ENCODE measurements around the gene TMEM109.

The TMEM109 gene

GRCh38 chr11:60913793-60914632 lies at the start of gene TMEM109:
TMEM109 (plus strand) TSS chr11:60914158; CDS start chr11:60919694, 5,536 bp downstream.
- DNase-seq: peak; percentile 90

- DNase-seq: no peak
Observed at GRCh38 chr11:60864856-60865513, 49.0 kb upstream of the TMEM109 start.

- no peak for DNase-seq
Observed at GRCh38 chr11:60866911-60867870, 46.8 kb upstream of the TMEM109 start, which contains the start of gene ZP1. ZP1 (plus strand) TSS chr11:60867542; CDS start chr11:60867562, 20 bp downstream.

GRCh38 chr11:60867871-60868681 lies 45.9 kb upstream of the TMEM109 start:
- DNase-seq: no peak

GRCh38 chr11:60868682-60869450 lies 45.1 kb upstream of the TMEM109 start:
- no peak for DNase-seq

- DNase-seq: no peak
Observed at GRCh38 chr11:60869451-60869825, 44.5 kb upstream of the TMEM109 start.

GRCh38 chr11:60870276-60870675 lies 43.7 kb upstream of the TMEM109 start:
- no peak for DNase-seq

GRCh38 chr11:60870733-60871377 lies 43.1 kb upstream of the TMEM109 start:
- no peak for DNase-seq

GRCh38 chr11:60871378-60872061 lies 42.4 kb upstream of the TMEM109 start:
- peak in 1 of 2 donors; percentile 13 for DNase-seq

GRCh38 chr11:60872124-60872960 lies 41.6 kb upstream of the TMEM109 start:
- no peak for DNase-seq

- no peak for DNase-seq
Observed at GRCh38 chr11:60872961-60873524, 40.9 kb upstream of the TMEM109 start.

- DNase-seq: no peak
Observed at GRCh38 chr11:60873533-60873932, 40.4 kb upstream of the TMEM109 start.

- DNase-seq: no peak
Observed at GRCh38 chr11:60874421-60875365, 39.3 kb upstream of the TMEM109 start.

GRCh38 chr11:60875366-60876167 lies 38.4 kb upstream of the TMEM109 start:
- DNase-seq: no peak

- no peak for DNase-seq
Observed at GRCh38 chr11:60876168-60876485, 37.8 kb upstream of the TMEM109 start.

GRCh38 chr11:60878245-60879101 lies 35.5 kb upstream of the TMEM109 start:
- no peak for DNase-seq

All from CD4-positive, alpha-beta T cell treated with Interleukin-1 beta for 1 hour (primary cell).